Stomach (tissue), 4 donors: ENCODE measurements around the gene EEF1A2.

ENCODE experiments used
- CTCF ChIP-seq, 7 experiments: fragments of 450-650 bp in 4 of 7; fragments of 200-600 bp in 3 of 7; sonication (generic) in 3 of 7; IDR thresholded peaks; one replicate each; pipeline ENCODE4 v1.5.1; 2016 to 2019; ENCODE audit warnings: antibody characterized with exemption in 7 of 7, control low read depth in 2 of 7, mild to moderate bottlenecking in 1 of 7
- POLR2AphosphoS5 ChIP-seq, 3 donors: sonication (generic); formaldehyde crosslinking; IDR thresholded peaks; one replicate each; pipeline ENCODE4 v1.6.1; 2016; ENCODE audit warnings: antibody characterized with exemption in 3 of 3

- TF ChIP-seq CTCF (IDR thresholded peaks at IDR 0.05) (no peak), POLR2AphosphoS5 (IDR thresholded peaks at IDR 0.05) (no peak)
Observed at GRCh38 chr20:63477061-63477616, 21.7 kb downstream of the EEF1A2 start.
